Peyer's patch (tissue), 4 donors: Measurements from ENCODE around the gene COL11A2.

Experiments used
- POLR2A ChIP-seq, 2 donors: fragments of 450-650 bp; IDR thresholded peaks; one replicate each; pipeline ENCODE4 v1.5.1; 2017; ENCODE audit warnings: antibody characterized with exemption in 2 of 2, mild to moderate bottlenecking in 2 of 2, moderate library complexity in 2 of 2
- TF ChIP-seq, protein P1 (sequence below), 6 experiments: fragments of 450-650 bp in 4 of 6; fragments of 200-600 bp in 2 of 6; sonication (generic) in 1 of 6; IDR thresholded peaks; one replicate each; pipeline ENCODE4 v1.5.1; 2017 to 2019; ENCODE audit warnings: antibody characterized with exemption in 6 of 6, mild to moderate bottlenecking in 3 of 6, moderate library complexity in 1 of 6

DNA sequence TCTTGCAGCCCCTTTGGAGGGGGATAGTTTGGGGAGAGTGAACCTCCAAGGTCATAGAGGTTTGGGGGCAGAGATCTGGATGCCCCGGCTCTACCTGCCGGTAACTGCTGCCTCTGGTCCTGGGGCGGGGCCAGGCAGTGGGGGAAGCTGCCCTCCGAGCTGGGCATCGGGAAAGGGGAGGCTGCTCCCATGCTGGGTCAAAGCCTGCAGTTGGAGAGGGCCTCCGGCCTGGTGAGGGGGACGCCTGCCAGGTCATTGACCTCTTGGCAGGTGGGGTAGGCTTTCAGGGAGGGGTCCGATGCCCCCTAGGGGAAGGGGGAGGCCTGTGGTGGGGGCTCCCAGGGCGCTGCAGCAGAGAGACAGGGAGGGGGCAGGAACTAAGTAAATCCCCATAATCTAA, 7.1 kb downstream of the COL11A2 start:
- TF ChIP-seq, protein P1, sequence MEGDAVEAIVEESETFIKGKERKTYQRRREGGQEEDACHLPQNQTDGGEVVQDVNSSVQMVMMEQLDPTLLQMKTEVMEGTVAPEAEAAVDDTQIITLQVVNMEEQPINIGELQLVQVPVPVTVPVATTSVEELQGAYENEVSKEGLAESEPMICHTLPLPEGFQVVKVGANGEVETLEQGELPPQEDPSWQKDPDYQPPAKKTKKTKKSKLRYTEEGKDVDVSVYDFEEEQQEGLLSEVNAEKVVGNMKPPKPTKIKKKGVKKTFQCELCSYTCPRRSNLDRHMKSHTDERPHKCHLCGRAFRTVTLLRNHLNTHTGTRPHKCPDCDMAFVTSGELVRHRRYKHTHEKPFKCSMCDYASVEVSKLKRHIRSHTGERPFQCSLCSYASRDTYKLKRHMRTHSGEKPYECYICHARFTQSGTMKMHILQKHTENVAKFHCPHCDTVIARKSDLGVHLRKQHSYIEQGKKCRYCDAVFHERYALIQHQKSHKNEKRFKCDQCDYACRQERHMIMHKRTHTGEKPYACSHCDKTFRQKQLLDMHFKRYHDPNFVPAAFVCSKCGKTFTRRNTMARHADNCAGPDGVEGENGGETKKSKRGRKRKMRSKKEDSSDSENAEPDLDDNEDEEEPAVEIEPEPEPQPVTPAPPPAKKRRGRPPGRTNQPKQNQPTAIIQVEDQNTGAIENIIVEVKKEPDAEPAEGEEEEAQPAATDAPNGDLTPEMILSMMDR (IDR thresholded peaks at IDR 0.05) = no peak
- no peak for TF ChIP-seq POLR2A (IDR thresholded peaks at IDR 0.05)
